GM21529 (cell line): Measurements from ENCODE around the gene ATL2.
"Not testable (repeated sequence)": the region's sequence is repeated elsewhere in the genome, so short reads cannot be mapped to it uniquely, and the experiment has no call there.

ENCODE experiments used
- ATAC-seq: cut with Tn5 transposase; IDR thresholded peaks from one replicate; pipeline ENCODE4 v1.9.1; 2021; ENCODE audit not compliant: unreplicated experiment

The ATL2 gene

GRCh38 chr2:38377050-38377828, at the start of gene ATL2:
TSS of gene ATL2 (minus strand) at chr2:38377273. CDS start at chr2:38377260, 13 bp downstream.
- peak; percentile 90 for ATAC-seq

- no peak for ATAC-seq
Measured at GRCh38 chr2:38423763-38424162, 46.7 kb upstream of the ATL2 start.

DNA sequence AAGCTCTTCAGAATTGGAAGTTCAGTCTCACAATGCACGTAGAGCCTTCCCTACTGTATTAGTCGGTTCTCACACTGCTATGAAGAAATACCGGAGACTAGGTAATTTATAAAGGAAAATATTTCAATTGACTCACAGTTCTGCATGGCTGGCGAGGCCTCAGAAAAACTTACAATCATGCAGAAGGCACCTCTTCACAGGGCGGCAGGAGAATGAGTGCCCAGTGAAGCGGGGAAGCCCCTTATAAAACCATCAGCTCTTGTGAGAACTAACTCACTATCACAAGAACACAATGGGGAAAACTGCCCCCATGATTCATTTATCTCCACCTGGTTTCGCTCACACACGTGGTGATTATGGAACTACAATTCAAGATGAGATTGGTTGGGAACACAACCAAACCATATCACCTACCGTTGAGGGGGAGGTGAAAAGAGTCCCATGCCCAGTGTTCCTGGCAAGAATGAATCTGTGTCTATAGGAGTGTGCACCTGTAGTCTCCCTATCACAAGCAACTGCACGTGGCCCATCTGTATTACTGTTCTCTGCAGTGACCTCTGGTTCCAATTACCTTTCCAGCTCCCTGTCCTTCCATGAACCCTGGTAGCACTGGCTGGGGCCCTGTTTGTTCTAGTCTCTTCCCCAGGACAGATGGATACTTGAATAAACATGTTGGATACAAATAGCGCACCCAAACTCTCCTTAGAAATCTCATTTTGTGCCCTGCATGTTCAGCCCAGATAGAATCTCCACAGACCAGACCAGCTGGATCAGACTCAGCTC, 44.4 kb upstream of the ATL2 start:
- ATAC-seq, result no peak

- ATAC-seq, result no peak
Measured at GRCh38 chr2:38419499-38419898, 42.4 kb upstream of the ATL2 start.

- ATAC-seq, result no peak
Measured at GRCh38 chr2:38418735-38419134, 41.7 kb upstream of the ATL2 start.

GRCh38 chr2:38417745-38418689, 40.9 kb upstream of the ATL2 start:
- ATAC-seq, result no peak

DNA sequence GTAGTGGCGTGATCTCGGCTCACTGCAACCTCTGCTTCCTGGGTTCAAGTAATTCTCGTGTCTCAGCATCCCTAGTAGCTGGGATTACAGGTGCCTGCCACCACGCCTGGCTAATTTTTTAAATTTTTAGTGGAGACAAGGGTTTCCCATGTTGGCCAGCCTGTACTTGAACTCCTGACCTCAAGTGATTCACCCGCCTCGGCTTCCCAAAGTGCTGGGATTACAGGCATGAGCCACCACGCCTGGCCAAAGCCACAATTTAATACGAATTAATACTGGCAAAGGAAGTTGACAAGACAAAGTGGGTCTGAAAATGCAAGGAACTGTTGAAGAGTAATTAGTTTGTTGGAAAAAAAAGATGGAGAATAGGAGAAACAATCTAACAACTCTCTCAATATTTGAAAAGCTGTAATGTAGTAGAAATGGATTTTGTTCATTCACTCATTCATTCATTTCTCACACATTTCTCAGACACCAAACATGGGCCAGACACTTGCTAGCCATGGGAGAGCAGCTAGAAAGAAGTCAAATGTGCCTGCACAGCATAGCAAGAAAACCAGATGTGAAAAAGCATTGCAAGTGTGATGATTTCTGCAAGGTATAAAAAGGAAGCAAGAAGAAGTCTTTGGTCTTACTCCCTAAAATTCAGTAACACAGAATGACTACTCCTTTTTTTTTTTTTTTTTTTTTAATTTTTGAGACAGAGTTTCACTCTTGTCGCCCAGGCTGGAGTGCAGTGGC, 39.4 kb upstream of the ATL2 start:
- no peak for ATAC-seq

- no peak for ATAC-seq
Measured at GRCh38 chr2:38415728-38416291, 38.7 kb upstream of the ATL2 start.

DNA sequence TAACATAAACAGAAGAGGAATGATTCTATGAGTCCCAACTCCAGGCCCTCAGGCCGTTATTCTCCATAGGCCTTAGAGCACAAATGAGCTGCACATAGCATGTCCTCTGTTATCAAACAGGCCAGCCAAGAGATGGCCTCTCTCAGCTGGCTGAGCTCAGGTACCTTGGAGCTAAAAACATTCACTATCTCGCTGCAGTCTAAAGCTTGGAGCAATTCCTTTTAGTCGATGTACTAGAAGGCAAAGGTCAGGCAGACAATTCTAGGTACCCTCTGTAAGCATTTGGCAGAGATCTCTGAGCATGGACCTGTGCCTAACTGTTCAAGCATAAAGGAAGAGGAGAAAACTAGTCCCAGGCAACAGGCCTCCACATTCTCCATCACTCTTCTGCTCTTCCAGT, 38.0 kb upstream of the ATL2 start:
- no peak for ATAC-seq

- ATAC-seq, result not testable (repeated sequence)
Measured at GRCh38 chr2:38412235-38412871, 35.3 kb upstream of the ATL2 start.

DNA sequence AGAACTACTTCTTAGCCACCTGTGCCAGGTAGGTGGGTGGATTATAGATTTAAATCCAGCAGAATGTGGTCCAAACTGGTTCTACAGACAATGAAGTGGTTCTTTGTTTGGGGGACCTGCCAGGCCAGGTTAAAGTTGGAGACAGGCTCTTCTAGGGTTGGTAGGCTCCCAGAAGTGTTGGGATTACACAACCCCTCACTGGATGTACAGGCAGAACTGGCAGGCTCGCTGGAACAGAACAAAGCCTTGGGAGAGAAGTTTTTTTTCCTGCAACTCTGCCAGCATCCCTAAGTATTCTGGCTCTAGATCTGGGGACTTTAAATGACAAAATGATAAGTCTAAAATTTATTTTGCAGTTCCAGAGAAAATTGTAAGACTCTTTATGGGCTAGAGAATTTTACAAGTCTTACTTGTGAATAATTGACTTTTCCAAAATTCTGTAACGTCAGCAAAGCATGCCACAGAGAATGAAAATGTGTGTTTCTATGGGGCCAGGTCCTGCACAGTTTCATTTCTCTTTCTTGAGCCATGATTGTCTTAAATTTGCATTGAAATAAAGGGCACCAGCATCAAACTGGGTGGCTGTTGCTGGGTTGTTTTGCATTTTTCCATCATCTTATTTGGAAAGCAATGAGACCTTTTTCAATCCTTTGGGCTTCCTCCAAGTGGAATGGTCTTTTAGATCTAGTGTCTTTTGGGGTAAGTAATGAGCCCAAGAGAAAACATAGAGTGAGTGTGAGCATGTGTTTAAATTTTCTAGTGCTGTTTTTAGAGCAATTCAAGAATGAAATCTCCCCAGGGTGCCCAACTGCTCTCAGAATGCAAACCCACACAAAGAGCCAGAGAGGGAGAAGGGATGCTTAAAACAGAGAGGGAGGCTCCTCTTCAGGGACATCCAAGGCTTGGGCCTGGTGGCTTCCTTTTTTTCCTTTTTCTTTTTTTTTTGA, 32.4 kb upstream of the ATL2 start:
- peak; percentile 85 for ATAC-seq

- ATAC-seq, result no peak
Measured at GRCh38 chr2:38407111-38407682, 30.1 kb upstream of the ATL2 start.

DNA sequence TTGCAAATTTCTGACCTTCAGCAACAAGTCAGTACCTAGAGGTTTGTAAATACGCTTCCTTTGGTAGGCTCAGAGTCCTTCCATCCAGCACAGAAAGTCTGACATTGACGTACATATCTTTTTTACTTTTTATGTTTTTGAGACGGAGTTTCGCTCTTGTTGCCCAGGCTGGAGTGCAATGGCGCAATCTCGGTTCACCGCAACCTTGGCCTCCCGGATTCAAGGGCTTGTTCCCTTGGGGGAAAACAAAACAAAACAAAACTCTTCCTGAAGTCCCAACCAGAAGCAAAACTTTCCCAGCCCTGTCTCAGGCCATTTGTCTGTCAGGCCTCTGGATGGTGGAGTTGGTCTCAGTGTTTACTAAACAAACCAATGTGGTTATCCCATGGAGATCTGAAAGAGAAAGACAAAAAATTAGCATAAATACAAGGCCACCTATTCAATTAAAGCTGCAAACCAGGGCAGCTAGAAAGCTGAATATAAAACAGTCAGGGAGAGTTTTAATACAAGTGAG, 29.6 kb upstream of the ATL2 start:
- no peak for ATAC-seq

- ATAC-seq, result no peak
Measured at GRCh38 chr2:38405917-38406596, 29.0 kb upstream of the ATL2 start.

GRCh38 chr2:38400513-38400912, 23.4 kb upstream of the ATL2 start:
- no peak for ATAC-seq

DNA sequence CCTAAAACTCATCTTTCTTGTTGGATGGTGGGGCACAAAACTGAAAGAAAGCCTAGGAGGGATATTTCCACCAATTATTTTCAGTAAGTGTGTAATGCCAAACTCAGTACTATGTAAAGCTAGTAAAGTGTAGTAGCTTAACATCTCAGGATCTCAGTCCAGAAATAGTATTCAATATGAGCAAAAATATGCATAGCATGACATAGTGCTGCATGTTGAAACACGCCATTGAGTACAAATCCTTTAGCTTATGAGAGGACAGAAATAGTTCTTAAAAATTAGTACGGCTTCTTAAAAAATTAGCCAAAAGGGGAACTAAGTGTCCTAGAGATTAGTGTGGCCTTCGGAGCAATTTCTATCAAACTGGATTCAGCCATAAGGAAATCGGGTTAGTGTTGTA, 21.7 kb upstream of the ATL2 start:
- no peak for ATAC-seq

DNA sequence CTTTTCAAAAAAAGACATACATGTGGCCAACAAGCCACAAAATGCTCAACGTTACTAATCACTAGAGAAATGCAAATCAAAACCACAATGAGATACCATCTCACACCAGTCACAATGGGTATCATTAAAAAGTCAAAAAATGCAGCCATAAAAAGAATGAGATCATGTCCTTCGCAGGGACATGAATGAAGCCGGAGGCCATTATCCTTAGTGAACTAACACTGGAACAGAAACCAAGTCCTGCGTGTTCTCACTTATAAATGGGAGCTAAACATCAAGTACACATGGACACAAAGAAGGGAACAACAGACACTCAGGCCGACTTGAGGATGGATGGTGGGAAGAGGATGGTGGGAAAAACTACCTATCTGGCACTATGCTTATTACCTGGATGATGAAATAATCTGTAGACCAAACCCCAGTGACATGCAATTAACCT, 17.8 kb upstream of the ATL2 start:
- ATAC-seq, result peak; percentile 44
